ENCODE data around the gene P4HB.

P4HB gene

DNA sequence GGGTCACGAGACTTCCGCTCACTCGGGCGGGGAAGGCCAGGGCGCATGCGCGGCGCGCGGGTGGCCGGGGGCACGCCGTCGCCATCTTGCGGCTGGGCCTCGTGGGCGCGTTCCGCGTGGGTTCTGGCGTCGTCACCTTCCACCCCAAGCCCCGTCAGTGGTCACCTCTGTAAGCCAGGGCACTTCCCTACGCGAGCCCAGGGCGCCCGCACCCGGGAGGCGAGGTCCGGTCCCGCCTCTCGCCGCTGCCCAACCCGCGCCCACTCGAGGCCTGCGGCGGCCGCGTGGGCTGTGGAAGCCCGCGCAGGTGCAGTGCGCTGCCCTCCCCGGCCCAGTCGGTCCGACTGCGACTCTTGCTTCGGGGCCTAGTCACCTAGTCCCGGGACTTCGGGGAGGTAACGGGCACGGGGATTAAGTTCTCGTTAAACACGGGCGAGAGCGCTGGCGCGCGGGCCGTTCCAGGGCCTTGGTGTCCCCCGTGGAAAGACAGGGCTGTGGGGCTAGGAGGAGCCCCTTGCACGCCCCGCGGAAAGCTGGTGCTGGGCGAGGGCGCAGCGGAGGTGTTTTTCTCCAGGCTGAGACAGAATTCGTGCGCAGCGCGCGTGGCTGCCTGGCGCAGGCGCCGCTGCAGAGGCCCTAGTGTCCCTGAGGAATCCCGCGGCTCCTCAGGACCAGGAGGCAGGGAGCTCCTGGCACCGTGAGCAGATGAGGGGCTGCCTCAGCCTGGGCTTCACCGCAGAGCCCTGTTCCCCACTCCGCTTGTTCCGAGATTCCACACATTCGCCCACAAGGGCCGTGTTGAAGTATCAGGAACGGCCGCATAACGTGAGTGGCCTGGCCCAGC, 11.3 kb upstream of the P4HB start (continued):
- TF ChIP-seq, protein P1, sequence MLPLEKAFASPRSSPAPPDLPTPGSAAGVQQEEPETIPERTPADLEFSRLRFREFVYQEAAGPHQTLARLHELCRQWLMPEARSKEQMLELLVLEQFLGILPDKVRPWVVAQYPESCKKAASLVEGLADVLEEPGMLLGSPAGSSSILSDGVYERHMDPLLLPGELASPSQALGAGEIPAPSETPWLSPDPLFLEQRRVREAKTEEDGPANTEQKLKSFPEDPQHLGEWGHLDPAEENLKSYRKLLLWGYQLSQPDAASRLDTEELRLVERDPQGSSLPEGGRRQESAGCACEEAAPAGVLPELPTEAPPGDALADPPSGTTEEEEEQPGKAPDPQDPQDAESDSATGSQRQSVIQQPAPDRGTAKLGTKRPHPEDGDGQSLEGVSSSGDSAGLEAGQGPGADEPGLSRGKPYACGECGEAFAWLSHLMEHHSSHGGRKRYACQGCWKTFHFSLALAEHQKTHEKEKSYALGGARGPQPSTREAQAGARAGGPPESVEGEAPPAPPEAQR (tag by site-specific recombination; IDR thresholded peaks at IDR 0.05): peak; percentile 73; the same call in 1 of the 2 replicates
- TF ChIP-seq, protein P2, sequence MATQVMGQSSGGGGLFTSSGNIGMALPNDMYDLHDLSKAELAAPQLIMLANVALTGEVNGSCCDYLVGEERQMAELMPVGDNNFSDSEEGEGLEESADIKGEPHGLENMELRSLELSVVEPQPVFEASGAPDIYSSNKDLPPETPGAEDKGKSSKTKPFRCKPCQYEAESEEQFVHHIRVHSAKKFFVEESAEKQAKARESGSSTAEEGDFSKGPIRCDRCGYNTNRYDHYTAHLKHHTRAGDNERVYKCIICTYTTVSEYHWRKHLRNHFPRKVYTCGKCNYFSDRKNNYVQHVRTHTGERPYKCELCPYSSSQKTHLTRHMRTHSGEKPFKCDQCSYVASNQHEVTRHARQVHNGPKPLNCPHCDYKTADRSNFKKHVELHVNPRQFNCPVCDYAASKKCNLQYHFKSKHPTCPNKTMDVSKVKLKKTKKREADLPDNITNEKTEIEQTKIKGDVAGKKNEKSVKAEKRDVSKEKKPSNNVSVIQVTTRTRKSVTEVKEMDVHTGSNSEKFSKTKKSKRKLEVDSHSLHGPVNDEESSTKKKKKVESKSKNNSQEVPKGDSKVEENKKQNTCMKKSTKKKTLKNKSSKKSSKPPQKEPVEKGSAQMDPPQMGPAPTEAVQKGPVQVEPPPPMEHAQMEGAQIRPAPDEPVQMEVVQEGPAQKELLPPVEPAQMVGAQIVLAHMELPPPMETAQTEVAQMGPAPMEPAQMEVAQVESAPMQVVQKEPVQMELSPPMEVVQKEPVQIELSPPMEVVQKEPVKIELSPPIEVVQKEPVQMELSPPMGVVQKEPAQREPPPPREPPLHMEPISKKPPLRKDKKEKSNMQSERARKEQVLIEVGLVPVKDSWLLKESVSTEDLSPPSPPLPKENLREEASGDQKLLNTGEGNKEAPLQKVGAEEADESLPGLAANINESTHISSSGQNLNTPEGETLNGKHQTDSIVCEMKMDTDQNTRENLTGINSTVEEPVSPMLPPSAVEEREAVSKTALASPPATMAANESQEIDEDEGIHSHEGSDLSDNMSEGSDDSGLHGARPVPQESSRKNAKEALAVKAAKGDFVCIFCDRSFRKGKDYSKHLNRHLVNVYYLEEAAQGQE (tag by site-specific recombination; IDR thresholded peaks at IDR 0.05): no peak
- no peak for TF ChIP-seq HOXA7 (CRISPR knock-in tag; IDR thresholded peaks at IDR 0.05; ENCODE audit: borderline replicate concordance)
- TF ChIP-seq, protein P3, sequence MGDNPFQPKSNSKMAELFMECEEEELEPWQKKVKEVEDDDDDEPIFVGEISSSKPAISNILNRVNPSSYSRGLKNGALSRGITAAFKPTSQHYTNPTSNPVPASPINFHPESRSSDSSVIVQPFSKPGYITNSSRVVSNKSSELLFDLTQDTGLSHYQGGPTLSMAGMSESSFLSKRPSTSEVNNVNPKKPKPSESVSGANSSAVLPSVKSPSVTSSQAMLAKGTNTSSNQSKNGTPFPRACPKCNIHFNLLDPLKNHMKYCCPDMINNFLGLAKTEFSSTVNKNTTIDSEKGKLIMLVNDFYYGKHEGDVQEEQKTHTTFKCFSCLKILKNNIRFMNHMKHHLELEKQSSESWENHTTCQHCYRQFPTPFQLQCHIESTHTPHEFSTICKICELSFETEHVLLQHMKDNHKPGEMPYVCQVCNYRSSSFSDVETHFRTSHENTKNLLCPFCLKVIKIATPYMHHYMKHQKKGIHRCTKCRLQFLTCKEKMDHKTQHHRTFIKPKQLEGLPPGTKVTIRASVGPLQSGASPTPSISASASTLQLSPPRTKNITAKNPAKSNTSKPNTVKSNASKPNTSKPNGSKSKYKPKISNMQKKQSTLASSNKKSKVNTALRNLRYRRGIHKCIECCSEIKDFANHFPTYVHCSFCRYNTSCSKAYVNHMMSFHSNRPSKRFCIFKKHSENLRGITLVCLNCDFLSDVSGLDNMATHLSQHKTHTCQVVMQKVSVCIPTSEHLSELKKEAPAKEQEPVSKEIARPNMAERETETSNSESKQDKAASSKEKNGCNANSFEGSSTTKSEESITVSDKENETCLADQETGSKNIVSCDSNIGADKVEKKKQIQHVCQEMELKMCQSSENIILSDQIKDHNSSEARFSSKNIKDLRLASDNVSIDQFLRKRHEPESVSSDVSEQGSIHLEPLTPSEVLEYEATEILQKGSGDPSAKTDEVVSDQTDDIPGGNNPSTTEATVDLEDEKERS (tag by site-specific recombination; IDR thresholded peaks at IDR 0.05): no peak
- TF ChIP-seq ZSCAN23 (tag by site-specific recombination; IDR thresholded peaks at IDR 0.05): peak; percentile 49; the same call in 1 of the 2 replicates
- TF ChIP-seq, protein P4, sequence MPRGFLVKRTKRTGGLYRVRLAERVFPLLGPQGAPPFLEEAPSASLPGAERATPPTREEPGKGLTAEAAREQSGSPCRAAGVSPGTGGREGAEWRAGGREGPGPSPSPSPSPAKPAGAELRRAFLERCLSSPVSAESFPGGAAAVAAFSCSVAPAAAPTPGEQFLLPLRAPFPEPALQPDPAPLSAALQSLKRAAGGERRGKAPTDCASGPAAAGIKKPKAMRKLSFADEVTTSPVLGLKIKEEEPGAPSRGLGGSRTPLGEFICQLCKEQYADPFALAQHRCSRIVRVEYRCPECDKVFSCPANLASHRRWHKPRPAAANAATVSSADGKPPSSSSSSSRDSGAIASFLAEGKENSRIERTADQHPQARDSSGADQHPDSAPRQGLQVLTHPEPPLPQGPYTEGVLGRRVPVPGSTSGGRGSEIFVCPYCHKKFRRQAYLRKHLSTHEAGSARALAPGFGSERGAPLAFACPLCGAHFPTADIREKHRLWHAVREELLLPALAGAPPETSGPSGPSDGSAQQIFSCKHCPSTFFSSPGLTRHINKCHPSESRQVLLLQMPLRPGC (tag by site-specific recombination; IDR thresholded peaks at IDR 0.05): peak; percentile 66
- TF ChIP-seq BCL11B (tag by site-specific recombination; IDR thresholded peaks at IDR 0.05; ENCODE audit: low read depth): peak; percentile 24; the same call in 1 of the 2 replicates
- peak; percentile 30; the same call in 1 of the 2 replicates for TF ChIP-seq ZNF629 (tag by site-specific recombination; IDR thresholded peaks at IDR 0.05)
- peak; percentile 60 for TF ChIP-seq GLIS1 (tag by site-specific recombination; IDR thresholded peaks at IDR 0.05)
- no peak for TF ChIP-seq ATF2 (tag by site-specific recombination; IDR thresholded peaks at IDR 0.05; ENCODE audit: low read depth)
- peak; percentile 37; the same call in 1 of the 2 replicates for TF ChIP-seq HIC1 (tag by site-specific recombination; IDR thresholded peaks at IDR 0.05)

Measured in HEK293 (cell line).